Adrenal gland (tissue), 5 donors: ENCODE measurements around the gene JAM3.

Source experiments
- CTCF ChIP-seq, 6 experiments: fragments of 450-650 bp in 4 of 6; fragments of 200-600 bp in 2 of 6; sonication (generic) in 1 of 6; IDR thresholded peaks; 1 replicate in 5 of 6; 2 replicates in 1 of 6; pipeline versions ENCODE4 v1.5.1 to v1.8.0; 2016 to 2021; ENCODE audit warnings: antibody characterized with exemption in 6 of 6, mild to moderate bottlenecking in 2 of 6, moderate library complexity in 1 of 6
- POLR2A ChIP-seq, 2 donors: fragments of 450-650 bp; IDR thresholded peaks; one replicate each; pipeline ENCODE4 v1.6.1; 2017; ENCODE audit warnings: antibody characterized with exemption in 2 of 2, mild to moderate bottlenecking in 2 of 2, moderate library complexity in 1 of 2
- donor health status: DM: no; HTN: no; CAD: no.

- TF ChIP-seq POLR2A (IDR thresholded peaks at IDR 0.05) (no peak), CTCF (IDR thresholded peaks at IDR 0.05) (no peak)
Measured at GRCh38 chr11:134082990-134083389, 14.1 kb downstream of the JAM3 start.
